HG03097 (cell line): ENCODE measurements around the gene FAAH2.
"Not testable (repeated sequence)": the region's sequence is repeated elsewhere in the genome, so short reads cannot be mapped to it uniquely, and the experiment has no call there.

ENCODE experiments used
- ATAC-seq: cut with Tn5 transposase; IDR thresholded peaks from one replicate; pipeline ENCODE4 v1.9.1; 2021; ENCODE audit not compliant: unreplicated experiment, low FRiP score

FAAH2 gene

GRCh38 chrX:57380026-57380796, 93.7 kb downstream of the FAAH2 start:
- no peak for ATAC-seq

DNA sequence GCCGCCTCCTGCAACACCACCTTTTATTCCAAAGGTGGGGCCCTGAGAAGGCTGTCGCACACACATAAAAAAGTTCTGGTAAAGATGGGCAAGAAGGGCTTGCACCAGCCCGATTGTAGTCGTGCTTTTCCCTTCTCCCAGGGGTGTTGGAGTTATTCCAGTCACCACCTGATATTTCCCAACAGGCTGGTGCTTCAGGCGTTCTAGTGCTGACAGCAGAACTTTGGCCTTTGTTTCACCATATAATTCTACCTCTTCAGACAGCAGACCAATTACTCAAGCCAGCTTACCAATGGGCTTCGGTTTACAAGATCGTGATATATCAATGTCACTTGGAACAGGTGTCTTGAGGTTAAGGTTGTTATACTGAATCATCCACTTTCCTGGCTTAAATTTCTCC, 107.7 kb downstream of the FAAH2 start:
- not testable (repeated sequence) for ATAC-seq

- not testable (repeated sequence) for ATAC-seq
Observed at GRCh38 chrX:57403191-57403590, 116.7 kb downstream of the FAAH2 start.

- no peak for ATAC-seq
Observed at GRCh38 chrX:57406149-57406548, 119.6 kb downstream of the FAAH2 start.

DNA sequence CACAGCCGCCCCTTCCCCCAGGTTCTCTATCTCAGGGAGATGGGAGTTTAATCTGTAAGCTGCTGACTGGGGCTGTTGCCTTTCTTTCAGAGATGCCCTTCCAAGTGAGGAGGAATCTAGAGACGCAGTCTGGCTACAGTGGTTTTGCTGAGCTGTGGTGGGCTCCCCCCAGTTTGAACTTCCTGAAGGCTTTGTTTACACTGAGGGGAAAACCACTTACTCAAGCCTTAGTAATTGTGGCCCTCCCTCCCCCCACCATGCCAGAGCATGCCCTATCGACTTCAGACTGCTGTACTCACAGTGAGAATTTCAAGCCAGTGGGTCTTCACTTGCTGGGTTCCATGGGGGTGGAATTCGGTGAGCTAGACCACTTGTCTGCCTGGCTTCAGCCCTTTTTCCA, 131.3 kb downstream of the FAAH2 start:
- ATAC-seq, result no peak

- no peak for ATAC-seq
Observed at GRCh38 chrX:57422289-57422688, 135.8 kb downstream of the FAAH2 start.

DNA sequence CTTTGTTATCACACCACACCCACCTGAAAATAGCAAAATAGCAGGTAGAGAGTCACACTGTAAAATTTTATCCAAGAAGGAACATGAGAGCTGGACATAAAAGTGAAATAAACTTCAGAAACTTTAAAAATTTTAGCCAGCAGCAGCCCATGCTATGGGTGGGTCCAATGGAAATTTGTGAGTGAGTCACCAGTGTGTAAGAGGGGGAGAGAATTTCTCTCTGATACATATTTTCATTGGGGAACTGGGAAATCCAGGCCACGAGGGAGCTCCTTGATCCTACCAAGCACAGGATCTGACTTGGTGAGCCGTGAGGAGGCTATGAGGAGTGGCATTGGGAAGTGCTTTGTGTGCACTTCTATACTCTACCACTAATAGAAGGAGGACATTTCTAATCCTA, 136.3 kb downstream of the FAAH2 start:
- ATAC-seq, result no peak

DNA sequence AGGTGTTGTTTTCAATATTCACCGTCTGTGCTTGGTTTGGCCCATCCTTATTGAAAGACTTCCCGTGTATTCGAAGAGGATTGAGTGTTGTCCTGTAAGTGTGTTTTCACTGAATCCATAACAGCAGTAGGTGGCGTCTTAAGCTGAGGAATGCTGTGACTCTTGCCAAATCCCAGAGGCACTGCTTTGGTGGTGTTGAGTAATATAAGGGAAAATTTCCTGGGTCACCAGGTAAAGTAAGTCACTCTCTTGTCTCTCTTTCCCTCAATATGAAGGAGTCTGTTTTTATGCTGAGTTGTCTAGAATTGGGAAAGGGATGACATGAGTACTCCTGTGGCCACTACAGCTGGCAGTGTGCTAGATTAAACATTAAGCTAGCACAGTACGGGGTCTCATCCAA, 158.6 kb downstream of the FAAH2 start:
- ATAC-seq, result no peak

DNA sequence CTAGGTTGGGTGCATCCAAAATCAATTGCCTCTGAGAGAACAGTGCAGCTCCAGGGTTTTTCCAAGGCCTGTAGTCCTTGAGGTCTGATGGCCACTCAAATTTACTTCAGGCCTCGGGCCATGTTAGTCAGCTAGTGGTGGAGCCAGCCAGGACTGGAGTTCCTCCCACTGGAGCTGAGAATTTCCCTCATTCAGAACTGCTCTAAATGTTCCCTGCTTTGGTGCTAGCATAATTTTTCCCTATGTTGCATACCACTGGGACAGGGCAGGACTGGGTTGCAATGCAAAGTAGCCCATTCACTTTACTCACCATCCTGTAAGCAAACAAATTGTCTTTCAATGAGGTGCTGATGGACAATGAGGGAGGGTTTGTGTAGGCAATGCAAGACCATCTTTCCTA, 159.3 kb downstream of the FAAH2 start:
- no peak for ATAC-seq

GRCh38 chrX:57447856-57448255, 161.3 kb downstream of the FAAH2 start:
- ATAC-seq, result no peak

- ATAC-seq, result no peak
Observed at GRCh38 chrX:57451426-57452020, 165.0 kb downstream of the FAAH2 start.

DNA sequence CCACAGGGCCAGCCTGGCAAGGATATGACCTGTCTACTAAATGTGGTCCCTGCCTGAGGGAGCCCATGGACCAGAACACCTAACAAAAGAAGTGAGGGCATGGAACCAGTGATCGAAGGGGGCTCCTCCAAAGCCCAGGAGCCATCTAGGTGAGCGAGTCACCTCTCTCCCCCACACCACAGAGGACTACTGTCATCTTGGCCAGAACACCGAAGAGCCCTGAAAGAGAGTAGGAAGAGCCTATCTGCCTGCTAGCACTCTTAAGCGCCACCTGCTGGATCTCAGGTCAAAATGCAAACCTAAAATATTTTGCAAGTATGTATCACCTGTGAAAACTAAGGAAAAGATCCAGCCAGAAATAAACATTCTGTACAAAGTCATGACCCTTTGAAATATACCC, 167.4 kb downstream of the FAAH2 start:
- peak; percentile 77 for ATAC-seq

DNA sequence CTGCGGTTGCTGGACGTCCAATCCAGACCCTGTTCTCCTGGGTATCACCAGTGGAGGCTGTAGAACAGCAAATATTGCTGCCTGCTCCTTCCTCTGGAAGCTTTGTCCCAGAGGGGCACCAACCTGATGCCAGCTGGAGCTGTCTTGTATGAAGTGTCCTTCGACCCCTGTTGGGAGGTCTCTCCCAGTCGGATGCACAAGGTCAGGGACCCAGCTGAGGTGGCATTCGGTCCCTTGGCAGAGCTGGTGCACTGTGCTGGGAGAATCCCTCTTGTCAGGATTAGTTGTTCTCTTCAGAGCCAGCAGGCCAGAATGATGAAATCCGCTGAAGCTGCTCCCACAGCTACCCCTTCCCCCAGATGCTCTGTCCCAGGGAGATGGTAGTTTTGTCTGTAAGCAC, 195.0 kb downstream of the FAAH2 start:
- ATAC-seq, result no peak

DNA sequence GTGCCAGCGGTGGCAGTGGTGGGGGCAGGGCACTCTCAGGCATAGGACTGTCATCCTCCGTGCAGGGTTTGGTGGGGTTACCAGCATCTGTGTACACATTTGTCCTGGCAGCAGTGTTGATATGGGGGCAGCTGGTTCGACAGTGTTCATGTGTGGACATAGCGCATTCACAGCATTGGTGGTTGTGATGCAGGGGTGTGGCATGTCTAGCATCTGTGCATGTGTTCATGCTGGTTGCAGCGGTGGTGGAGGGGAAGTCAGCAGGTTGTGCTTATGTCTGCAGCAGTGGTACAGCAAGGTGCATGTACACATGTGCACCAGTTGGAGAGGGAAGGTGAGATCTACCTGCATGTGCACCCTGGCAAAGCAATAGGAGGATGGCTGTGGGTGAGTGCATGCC, 230.0 kb downstream of the FAAH2 start:
- no peak for ATAC-seq

DNA sequence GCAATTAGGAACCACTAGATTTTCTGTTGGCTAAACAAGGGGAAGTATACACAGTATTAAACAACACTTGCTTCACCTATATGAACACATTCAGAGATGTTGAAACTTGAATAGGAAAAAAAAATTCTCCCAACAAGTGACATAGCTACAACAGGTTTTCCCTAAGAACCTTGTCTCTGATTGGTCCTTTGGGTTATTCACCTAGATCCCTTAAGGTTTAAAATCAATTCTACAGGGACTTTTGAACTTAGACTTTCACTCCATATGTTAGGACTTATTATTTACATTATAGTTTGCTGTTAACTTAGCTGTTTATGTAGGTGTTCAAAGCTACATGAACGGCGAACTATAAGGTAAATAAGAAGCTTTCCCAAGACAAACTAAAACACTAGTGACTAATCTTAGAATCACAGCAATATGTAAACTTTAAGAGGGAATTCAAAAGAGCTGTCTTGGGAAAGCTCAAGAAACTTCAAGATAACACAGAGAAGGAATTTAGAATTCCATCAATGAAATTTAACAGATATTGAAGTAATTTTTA, 233.1 kb downstream of the FAAH2 start:
- ATAC-seq, result no peak

DNA sequence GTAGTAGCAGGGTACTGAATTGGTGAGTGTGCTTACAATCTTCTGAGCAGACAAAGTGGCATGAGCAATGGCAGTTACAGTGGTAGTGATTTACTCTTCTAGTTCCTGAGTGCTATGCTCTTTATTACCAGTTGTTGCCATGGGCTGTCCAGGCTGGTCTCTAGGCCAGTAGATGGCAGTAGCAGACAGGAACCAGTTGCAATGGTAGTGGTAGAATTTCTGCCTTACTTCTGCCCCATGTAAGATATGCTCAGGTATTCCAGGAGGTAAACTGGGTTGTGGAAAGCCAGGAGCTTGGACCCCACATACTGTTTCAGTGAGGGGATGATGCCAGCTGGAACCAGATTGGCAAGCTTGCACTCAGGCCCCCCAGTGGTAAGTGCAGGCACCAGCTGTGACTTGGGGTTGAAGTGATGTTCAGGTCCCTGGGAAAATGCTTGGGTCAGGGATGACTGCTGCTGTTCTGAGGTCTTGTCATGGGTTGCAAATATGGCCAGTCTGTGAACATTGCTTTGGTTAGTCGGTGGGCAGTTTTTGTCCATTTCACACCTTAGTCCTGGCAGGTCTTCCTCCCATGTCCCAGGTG, 242.3 kb downstream of the FAAH2 start:
- no peak for ATAC-seq
